HG02870 (cell line): ENCODE measurements around the gene NCOA1.
"Not testable (repeated sequence)": the region's sequence is repeated elsewhere in the genome, so short reads cannot be mapped to it uniquely, and the experiment has no call there.

Experiments used
- ATAC-seq: cut with Tn5 transposase; IDR thresholded peaks from one replicate; pipeline ENCODE4 v1.9.1; 2021; ENCODE audit warnings: mild to moderate bottlenecking, moderate library complexity; ENCODE audit not compliant: unreplicated experiment

NCOA1 gene

GRCh38 chr2:24771764-24772586 lies 280.9 kb downstream of the NCOA1 start:
- ATAC-seq = no peak

GRCh38 chr2:24774373-24774772 lies 283.3 kb downstream of the NCOA1 start:
- no peak for ATAC-seq

- no peak for ATAC-seq
These were observed 288.1 kb downstream of the NCOA1 start for GRCh38 chr2:24779116-24779515.

GRCh38 chr2:24783641-24784040 lies 292.6 kb downstream of the NCOA1 start:
- ATAC-seq = no peak

DNA sequence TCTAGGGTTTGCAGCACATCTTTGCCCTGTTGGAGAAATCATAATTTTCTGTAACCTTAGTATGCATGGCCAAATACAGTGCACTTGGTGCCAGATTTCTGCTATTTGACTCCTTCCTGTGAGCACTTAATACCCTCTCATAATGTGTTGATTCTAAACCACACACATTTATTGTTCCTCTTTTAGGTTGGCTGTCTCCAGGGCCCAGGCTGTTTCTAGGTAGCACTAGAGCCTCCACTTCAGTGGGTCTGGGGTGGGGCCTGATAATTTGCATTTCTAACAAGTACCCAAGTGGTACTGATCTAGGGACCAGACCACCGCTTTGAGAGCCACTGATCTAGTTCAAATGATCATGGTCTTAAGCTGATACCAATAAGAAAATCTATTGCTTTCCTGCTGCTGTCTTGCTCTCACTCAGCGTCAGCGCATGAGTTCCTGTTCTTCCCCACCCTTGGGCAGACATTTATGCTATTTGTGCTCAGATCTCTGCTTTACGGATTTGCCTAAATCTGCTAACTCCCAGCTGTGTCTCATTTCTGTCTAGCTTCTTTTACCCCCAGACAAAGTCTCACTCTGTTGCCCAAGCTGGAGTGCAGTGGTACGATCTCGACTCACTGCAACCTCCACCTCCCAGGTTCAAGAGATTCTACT lies 294.7 kb downstream of the NCOA1 start:
- peak; percentile 88 for ATAC-seq

DNA sequence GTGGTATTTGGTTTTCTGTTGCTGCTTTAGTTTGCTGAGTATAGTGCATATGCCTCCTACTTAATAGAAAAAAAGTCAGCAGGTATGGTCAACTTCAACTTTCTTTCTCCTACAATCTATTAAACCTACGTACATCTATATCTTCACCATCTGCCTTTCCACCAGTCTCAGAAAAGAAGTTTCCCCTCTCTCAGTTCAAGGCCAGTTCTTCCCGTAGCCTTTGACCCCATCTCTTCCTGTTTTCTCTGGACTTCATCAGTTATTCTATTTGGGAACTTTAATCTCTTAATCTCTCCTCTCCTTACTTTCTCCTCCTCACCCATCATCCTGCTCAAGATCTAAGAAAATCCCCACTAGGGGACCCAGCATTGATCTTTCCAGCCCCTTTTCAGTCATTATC lies 296.5 kb downstream of the NCOA1 start:
- ATAC-seq = no peak

GRCh38 chr2:24788816-24789215 lies 297.8 kb downstream of the NCOA1 start:
- ATAC-seq = no peak

- no peak for ATAC-seq
These were observed 300.4 kb downstream of the NCOA1 start for GRCh38 chr2:24791452-24791851.

DNA sequence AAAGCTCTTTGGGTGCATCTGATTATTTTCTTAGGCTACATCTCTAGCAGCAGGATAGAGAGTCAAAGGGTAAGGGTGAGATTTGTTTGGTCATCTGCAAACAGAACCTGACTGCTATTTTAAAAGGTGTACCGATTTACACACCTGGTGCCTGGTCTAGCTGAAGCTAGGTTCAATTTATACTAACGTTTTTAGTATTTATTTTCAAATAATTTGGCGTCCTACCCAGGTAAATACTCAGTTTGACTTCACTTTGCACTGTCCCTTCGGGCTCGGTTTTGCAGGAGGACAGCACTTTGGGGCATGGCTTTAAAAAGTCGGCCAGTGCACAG lies 301.5 kb downstream of the NCOA1 start:
- ATAC-seq = no peak

- ATAC-seq = peak; percentile 91
These were observed 302.1 kb downstream of the NCOA1 start, which contains the start of the genes CENPO and PTRHD1 for GRCh38 chr2:24792874-24793760. CENPO (plus strand) TSS chr2:24793425; CDS start chr2:24793920, 495 bp downstream. PTRHD1 (minus strand) TSS chr2:24793391; CDS start chr2:24793377, 14 bp downstream.

GRCh38 chr2:24793761-24794435 lies 302.8 kb downstream of the NCOA1 start:
- ATAC-seq = no peak

- no peak for ATAC-seq
These were observed 306.6 kb downstream of the NCOA1 start for GRCh38 chr2:24797644-24798043.

GRCh38 chr2:24800487-24800886 lies 309.4 kb downstream of the NCOA1 start:
- ATAC-seq = not testable (repeated sequence)

DNA sequence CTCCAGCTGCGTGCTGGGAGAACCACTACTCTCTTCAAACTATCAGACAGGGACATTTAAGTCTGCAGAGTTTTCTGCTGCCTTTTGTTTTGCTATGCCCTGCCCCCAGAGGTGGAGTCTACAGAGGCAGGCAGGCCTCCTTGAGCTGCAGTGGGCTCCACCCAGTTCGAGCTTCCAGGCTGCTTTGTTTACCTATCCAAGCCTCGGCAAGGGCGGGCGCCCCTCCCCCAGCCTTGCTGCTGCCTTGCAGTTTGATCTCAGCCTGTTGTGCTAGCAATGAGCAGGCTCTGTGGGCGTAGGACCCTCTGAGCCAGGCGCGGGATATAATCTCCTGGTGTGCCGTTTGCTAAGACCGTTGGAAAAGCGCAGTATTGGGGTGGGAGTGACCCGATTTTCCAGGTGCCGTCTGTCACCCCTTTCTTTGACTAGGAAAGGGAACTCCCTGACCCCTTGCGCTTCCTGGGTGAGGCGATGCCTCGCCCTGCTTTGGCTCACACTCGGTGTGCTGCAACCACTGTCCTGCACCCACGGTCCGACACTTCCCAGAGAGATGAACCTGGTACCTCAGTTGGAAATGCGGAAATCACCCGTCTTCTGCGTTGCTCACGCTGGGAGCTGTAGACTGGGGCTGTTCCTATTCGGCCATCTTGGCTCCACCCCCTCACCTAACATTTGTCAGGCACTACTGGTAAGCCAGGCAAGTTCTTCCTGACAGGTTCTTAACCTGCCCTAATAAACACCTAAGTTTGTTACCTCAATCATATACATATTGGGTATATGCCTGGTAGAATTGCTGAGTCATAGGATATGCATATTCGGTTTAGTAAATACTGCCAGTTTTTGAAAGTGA lies 315.0 kb downstream of the NCOA1 start:
- ATAC-seq = not testable (repeated sequence)

- ATAC-seq = no peak
These were observed 315.6 kb downstream of the NCOA1 start for GRCh38 chr2:24806661-24807036.

GRCh38 chr2:24809316-24810007 lies 318.4 kb downstream of the NCOA1 start:
- ATAC-seq = no peak

DNA sequence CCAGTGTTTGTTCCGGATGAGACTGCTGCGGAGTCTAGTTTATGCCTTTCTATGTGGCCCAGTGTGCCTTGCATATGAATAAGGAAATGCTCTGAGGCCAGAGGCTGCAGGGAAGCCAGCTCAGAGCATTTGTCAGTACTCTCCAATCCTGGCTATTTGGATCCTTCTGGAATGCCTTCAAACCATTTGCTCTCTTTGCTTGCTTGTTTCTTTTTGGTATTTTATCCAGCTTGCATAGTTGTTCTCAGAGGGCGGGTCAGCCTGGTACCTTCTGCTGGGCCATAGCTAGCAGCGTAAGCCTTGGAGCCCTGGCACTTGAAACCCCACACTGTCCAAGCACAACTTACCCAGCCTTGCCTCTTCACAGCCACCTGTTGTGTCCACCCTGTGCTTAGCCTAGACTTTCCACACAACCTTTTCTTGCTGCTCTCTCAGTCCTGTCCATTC lies 322.7 kb downstream of the NCOA1 start:
- no peak for ATAC-seq

DNA sequence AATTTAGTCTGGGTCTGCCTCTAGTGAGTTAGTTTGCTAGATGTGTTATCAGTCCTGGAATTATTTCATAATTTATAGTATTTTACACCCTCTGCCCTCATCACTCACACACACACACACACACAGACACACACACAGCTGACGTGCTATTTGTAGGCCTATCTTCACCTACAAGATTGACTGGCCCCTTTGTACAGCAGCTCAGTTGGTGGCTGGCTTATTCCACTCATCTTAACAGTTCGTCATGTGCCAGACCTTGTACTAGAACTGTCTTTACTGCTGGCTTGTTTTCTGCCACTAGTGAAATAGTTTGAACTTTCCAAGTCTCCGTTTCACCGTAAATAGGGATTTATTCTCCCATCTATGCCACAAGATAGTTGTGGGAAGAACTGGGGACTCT lies 323.5 kb downstream of the NCOA1 start:
- ATAC-seq = no peak

DNA sequence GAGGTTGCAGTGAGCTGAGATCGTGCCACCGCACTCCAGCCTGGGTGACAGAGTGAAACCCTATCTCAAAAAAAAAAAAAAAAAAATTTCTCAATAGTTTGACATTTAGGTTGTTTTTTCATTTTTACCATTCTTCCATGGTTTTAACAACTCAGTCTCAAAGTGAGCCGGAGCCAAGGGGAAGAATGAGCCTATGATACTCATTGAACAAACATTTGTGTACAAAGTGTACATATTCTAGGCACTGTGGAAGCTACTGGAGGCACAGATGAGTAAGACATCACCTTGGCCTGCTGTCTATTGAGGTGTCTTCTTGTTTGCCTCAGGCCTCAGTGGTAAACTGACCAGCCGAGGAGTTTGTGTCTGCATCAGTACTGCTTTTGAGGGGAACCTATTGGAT lies 324.1 kb downstream of the NCOA1 start:
- no peak for ATAC-seq
